Measurements from ENCODE around the gene PPP3CB. TPM values are rescaled to one million over a fixed set of nuclear protein-coding genes. Genes with fewer than 3 reads are reported as not detected.

Gene PPP3CB
- total RNA-seq, 6 experiments from 2014 or later, result 49.7 to 66.4 (median 59.8) TPM

DNA sequence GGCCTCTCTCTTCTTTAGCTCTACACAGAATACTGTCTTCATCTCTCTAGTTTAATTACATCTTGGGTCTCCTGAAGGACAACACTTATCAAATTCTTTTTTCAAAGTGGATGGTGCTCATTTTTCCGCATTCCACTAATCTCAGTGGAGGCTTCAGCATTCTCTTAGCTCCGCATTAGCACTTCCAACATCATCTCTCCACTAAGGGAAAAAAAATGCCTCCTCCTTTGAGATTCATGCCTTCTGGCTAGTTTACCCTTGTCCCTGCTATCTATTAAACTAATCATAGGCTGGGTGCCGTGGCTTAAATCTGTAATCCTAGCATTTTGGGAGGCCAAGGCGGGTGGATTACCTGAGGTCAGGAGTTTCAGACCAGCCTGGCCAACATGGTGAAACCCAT lies 9.2 kb downstream of the PPP3CB start:
- TF ChIP-seq, protein P1, sequence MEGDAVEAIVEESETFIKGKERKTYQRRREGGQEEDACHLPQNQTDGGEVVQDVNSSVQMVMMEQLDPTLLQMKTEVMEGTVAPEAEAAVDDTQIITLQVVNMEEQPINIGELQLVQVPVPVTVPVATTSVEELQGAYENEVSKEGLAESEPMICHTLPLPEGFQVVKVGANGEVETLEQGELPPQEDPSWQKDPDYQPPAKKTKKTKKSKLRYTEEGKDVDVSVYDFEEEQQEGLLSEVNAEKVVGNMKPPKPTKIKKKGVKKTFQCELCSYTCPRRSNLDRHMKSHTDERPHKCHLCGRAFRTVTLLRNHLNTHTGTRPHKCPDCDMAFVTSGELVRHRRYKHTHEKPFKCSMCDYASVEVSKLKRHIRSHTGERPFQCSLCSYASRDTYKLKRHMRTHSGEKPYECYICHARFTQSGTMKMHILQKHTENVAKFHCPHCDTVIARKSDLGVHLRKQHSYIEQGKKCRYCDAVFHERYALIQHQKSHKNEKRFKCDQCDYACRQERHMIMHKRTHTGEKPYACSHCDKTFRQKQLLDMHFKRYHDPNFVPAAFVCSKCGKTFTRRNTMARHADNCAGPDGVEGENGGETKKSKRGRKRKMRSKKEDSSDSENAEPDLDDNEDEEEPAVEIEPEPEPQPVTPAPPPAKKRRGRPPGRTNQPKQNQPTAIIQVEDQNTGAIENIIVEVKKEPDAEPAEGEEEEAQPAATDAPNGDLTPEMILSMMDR (IDR thresholded peaks at IDR 0.05), result no peak
- no peaks in the 10 kb centered on the region; the same call in 1 of the 2 replicates for H3K27me3 Mint-ChIP-seq (ENCODE audit: insufficient read depth)
- no peak for DNase-seq
- peaks cover 5% of the 10 kb centered on the region for H3K4me1 Mint-ChIP-seq (ENCODE audit: low read depth)
- H3K27ac Mint-ChIP-seq, result no peak overlapping the region
- no peaks in the 10 kb centered on the region for H3K9me3 Mint-ChIP-seq
- H3K36me3 Mint-ChIP-seq (ENCODE audit: low read depth), result peaks cover 19% of the 10 kb centered on the region
- H3K4me3 Mint-ChIP-seq, result no peak overlapping the region

DNA sequence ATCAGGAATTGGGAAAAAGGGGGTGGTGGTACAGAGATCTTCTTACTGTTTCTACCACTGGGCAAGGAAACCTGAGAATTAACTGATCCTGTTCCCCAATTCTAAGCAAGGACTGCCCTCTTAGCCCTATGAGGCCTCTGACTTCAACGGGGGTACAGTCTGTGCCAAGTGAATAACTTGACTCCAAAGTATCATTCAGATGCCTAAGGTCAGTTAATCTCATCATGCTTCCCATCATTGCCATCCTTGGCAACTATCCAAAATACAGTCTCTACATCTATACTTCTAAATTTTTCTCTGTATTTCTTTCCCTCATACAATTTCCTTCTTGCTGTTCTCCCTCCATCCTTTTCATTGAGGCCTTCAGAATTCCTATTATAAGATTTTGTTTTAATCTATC lies 10.5 kb downstream of the PPP3CB start:
- peaks cover 19% of the 10 kb centered on the region for H3K36me3 Mint-ChIP-seq (ENCODE audit: low read depth)
- TF ChIP-seq, protein P1 (IDR thresholded peaks at IDR 0.05), result no peak

DNA sequence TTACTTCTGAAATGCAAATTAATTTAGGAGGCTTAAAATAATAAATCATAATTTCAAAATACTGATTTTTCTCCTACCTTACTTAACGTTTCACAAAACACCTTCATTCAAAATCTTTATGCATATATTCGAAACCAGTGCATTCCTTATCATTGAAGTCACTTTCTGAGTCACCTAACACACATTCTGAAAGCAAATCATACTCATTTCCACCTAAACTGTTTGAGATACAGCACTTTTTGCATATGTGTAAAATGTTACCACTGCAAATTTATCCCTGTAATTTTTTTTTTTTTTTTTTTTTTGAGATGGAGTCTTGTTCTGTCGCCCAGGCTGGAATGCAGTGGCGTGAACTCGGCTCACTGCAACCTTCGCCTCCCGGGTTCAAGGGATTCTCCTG lies 15.7 kb downstream of the PPP3CB start:
- Mint-ChIP-seq H3K4me1 (ENCODE audit: low read depth) (peaks cover 45% of the 10 kb centered on the region), H3K27ac (no peak overlapping the region; the same call in 1 of the 2 replicates), H3K27me3 (ENCODE audit: insufficient read depth) (no peaks in the 10 kb centered on the region), H3K36me3 (ENCODE audit: low read depth) (peaks cover 23% of the 10 kb centered on the region), H3K9me3 (no peaks in the 10 kb centered on the region), H3K4me3 (no peak overlapping the region; the same call in 1 of the 2 replicates)
- DNase-seq, result peak; percentile 46
- TF ChIP-seq, protein P1 (IDR thresholded peaks at IDR 0.05), result no peak

More for the DNA sequence above, 10.5 kb downstream of the PPP3CB start:
- no peak for DNase-seq
- Mint-ChIP-seq H3K27me3 (ENCODE audit: insufficient read depth) (no peaks in the 10 kb centered on the region; the same call in 1 of the 2 replicates), H3K27ac (no peak overlapping the region), H3K9me3 (no peaks in the 10 kb centered on the region), H3K4me3 (no peak overlapping the region), H3K4me1 (ENCODE audit: low read depth) (peaks cover 11% of the 10 kb centered on the region)

DNA sequence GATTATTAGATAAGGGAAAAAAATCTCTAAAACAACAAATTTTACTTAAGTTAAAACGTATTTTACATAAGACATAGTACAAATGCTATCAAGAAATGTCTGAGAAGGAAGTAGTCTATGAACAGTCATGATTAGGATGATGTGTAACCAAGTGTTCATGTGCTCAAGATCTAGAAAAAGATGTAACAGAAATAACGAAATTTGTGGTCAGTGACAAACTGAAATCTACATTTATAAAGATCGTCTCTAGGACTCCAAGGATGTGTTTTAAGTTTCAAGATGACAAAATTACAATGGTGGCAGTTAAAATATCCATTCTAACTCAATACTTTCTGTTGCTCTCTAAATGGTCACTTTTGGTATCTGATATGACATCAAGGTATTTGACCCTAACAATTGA lies 17.2 kb downstream of the PPP3CB start:
- H3K4me1 Mint-ChIP-seq (ENCODE audit: low read depth), result peaks cover 45% of the 10 kb centered on the region
- peaks cover 31% of the 10 kb centered on the region for H3K36me3 Mint-ChIP-seq (ENCODE audit: low read depth)
- no peak overlapping the region for H3K27ac Mint-ChIP-seq

DNA sequence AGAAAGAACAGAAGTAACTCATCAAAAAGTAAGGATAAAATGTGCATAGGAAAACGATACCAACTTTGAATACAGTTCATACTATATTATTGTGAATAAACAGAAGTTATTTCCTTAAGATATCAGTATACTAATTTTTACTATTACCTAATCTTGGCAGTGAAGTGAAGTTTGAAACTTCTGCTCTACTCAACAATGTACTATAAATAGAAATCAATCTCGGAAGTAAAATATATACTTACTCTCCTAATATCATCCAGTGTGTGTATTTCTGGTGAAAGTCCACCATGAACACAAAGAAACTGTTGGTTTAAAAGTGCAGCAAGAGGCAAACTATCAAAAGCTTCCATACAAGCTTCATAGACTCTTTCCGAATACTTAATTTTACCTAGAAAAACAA lies 24.6 kb downstream of the PPP3CB start:
- H3K27me3 Mint-ChIP-seq (ENCODE audit: insufficient read depth), result no peaks in the 10 kb centered on the region
- no peaks in the 10 kb centered on the region for H3K9me3 Mint-ChIP-seq
- H3K4me3 Mint-ChIP-seq, result no peak overlapping the region
- no peaks in the 10 kb centered on the region for H3K4me1 Mint-ChIP-seq (ENCODE audit: low read depth)
- H3K27ac Mint-ChIP-seq, result no peak overlapping the region
- DNase-seq, result no peak
- peaks cover 29% of the 10 kb centered on the region for H3K36me3 Mint-ChIP-seq (ENCODE audit: low read depth)
- TF ChIP-seq, protein P1 (IDR thresholded peaks at IDR 0.05), result no peak

More for the DNA sequence above, 17.2 kb downstream of the PPP3CB start:
- Mint-ChIP-seq H3K4me3 (no peak overlapping the region), H3K9me3 (no peaks in the 10 kb centered on the region), H3K27me3 (ENCODE audit: insufficient read depth) (no peaks in the 10 kb centered on the region)
- DNase-seq, result no peak
- TF ChIP-seq, protein P1 (IDR thresholded peaks at IDR 0.05), result no peak

DNA sequence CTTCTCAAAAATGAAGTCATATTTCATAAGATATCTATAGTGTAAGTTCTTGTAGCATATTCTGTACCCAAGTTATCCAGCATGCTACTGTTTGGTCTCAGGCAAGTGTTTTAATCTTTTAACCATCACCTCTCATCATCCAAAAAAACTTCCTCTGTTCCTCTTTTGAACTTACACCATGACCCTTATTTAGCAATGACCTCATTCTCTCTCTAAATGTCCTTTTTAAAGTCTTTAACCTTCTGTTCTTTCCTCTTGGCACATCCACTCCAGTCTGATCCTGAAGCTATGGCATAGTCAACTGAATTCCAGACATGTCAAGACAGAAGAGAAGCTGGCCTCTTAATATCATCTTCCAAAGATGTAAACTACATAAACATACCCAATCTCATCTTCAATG lies 26.2 kb downstream of the PPP3CB start:
- Mint-ChIP-seq H3K9me3 (no peaks in the 10 kb centered on the region), H3K4me1 (ENCODE audit: low read depth) (no peaks in the 10 kb centered on the region), H3K27ac (no peak overlapping the region), H3K4me3 (no peak overlapping the region), H3K27me3 (ENCODE audit: insufficient read depth) (no peaks in the 10 kb centered on the region), H3K36me3 (ENCODE audit: low read depth) (peaks cover 25% of the 10 kb centered on the region)
- DNase-seq, result no peak
- TF ChIP-seq, protein P1 (IDR thresholded peaks at IDR 0.05), result no peak
